ENCODE results near the gene HSPB7.

The HSPB7 gene

GRCh38 chr1:16017461-16018303 is at the start of gene HSPB7:
TSS of gene HSPB7 (minus strand) at chr1:16018043. CDS start at chr1:16017963, 80 bp downstream.
- no peak for TF ChIP-seq CTCF (conservative IDR thresholded peaks at IDR 0.05; ENCODE audit: low read depth, low read length)
- no peak within 1 kb of the TSS for H3K4me3 ChIP-seq (ENCODE audit: low read depth, low read length)
- peak; percentile 72 for DNase-seq (ENCODE audit: low read depth)

GRCh38 chr1:16067127-16067768 is 49.4 kb upstream of the HSPB7 start:
- H3K4me3 ChIP-seq (ENCODE audit: low read depth, low read length): no peak overlapping the region
- TF ChIP-seq CTCF (conservative IDR thresholded peaks at IDR 0.05; ENCODE audit: low read depth, low read length): no peak
- DNase-seq (ENCODE audit: low read depth): no peak

- DNase-seq (ENCODE audit: low read depth): no peak
- H3K4me3 ChIP-seq (ENCODE audit: low read depth, low read length): no peak overlapping the region
- TF ChIP-seq CTCF (conservative IDR thresholded peaks at IDR 0.05; ENCODE audit: low read depth, low read length): no peak
Measured at GRCh38 chr1:16066245-16066644, 48.4 kb upstream of the HSPB7 start.

- no peak for DNase-seq (ENCODE audit: low read depth)
- TF ChIP-seq CTCF (conservative IDR thresholded peaks at IDR 0.05; ENCODE audit: low read depth, low read length): no peak
Measured at GRCh38 chr1:16065269-16065576, 47.4 kb upstream of the HSPB7 start.

GRCh38 chr1:16064536-16065268 is 46.9 kb upstream of the HSPB7 start:
- no peak for DNase-seq (ENCODE audit: low read depth)
- no peak for TF ChIP-seq CTCF (conservative IDR thresholded peaks at IDR 0.05; ENCODE audit: low read depth, low read length)
- no peak overlapping the region for H3K4me3 ChIP-seq (ENCODE audit: low read depth, low read length)

More at GRCh38 chr1:16065269-16065576, 47.4 kb upstream of the HSPB7 start:
- H3K4me3 ChIP-seq (ENCODE audit: low read depth, low read length): no peak overlapping the region

- TF ChIP-seq CTCF (conservative IDR thresholded peaks at IDR 0.05; ENCODE audit: low read depth, low read length): no peak
- DNase-seq (ENCODE audit: low read depth): no peak
- H3K4me3 ChIP-seq (ENCODE audit: low read depth, low read length): no peak overlapping the region
Measured at GRCh38 chr1:16063921-16064320, 46.1 kb upstream of the HSPB7 start.

Data from choroid plexus epithelial cell (primary cell).